ENCODE results near the gene LARGE1. TPM values are rescaled to one million over a fixed set of nuclear protein-coding genes. Genes with fewer than 3 reads are reported as not detected.

LARGE1 gene
- total RNA-seq, 1 experiment from 2014 or later, result 1.3 TPM

- Histone ChIP-seq H3K27me3 (ENCODE audit: low read length) (no peaks in the 10 kb centered on the region), H3K9me2 (replicated peaks; ENCODE audit: low read length) (no peaks in the 10 kb centered on the region), H3K4me2 (ENCODE audit: low read length) (no peak overlapping the region), H3K9me3 (ENCODE audit: low read length) (no peaks in the 10 kb centered on the region; the same call in 1 of the 2 replicates), H3K4me3 (ENCODE audit: low read length) (no peak overlapping the region), H2AFZ (ENCODE audit: low read length) (no peak overlapping the region), H3K79me2 (ENCODE audit: low read length) (no peaks in the 10 kb centered on the region), H3K4me1 (ENCODE audit: insufficient read depth, low read length) (no peaks in the 10 kb centered on the region), H3K27ac (ENCODE audit: low read length) (no peak overlapping the region), H3F3A (ENCODE audit: low read length, unreplicated experiment) (no peaks in the 10 kb centered on the region), H4K20me1 (ENCODE audit: low read length) (no peaks in the 10 kb centered on the region), H3K36me3 (ENCODE audit: low read depth, low read length) (no peaks in the 10 kb centered on the region), H3K9ac (ENCODE audit: low read length) (no peak overlapping the region)
- DNase-seq (no peak), ATAC-seq (no peak)
- intact Hi-C loops (cut with micrococcal nuclease), result no loop called here
- TF ChIP-seq EZH2 (IDR thresholded peaks at IDR 0.05; ENCODE audit: low read length, unreplicated experiment) (no peak), CTCF (conservative IDR thresholded peaks at IDR 0.05; ENCODE audit: low read depth, low read length) (no peak), EZH2phosphoT487 (IDR thresholded peaks at IDR 0.05; ENCODE audit: borderline replicate concordance, low read length) (no peak)
- no TSS peak for BruUV-seq (replicated peaks)
- ChIA-PET POLR2A (ENCODE audit: unreplicated experiment) (no interaction called here), CTCF (no interaction called here)
Observed at GRCh38 chr22:33895444-33895843, 24.8 kb downstream of the LARGE1 start.

- no peaks in the 10 kb centered on the region for H3K4me1 ChIP-seq (ENCODE audit: insufficient read depth, low read length)
- H3K27me3 ChIP-seq (ENCODE audit: low read length), result no peaks in the 10 kb centered on the region
- no peak overlapping the region for H2AFZ ChIP-seq (ENCODE audit: low read length)
- intact Hi-C loops (cut with micrococcal nuclease), result no loop called here
- no peaks in the 10 kb centered on the region for H3K36me3 ChIP-seq (ENCODE audit: low read depth, low read length)
- H3K4me3 ChIP-seq (ENCODE audit: low read length), result no peak overlapping the region
- no peaks in the 10 kb centered on the region for H3K9me2 ChIP-seq (replicated peaks; ENCODE audit: low read length)
- ChIA-PET POLR2A (ENCODE audit: unreplicated experiment) (no interaction called here), CTCF (no interaction called here)
- no peaks in the 10 kb centered on the region for H3K79me2 ChIP-seq (ENCODE audit: low read length)
- H3K9me3 ChIP-seq (ENCODE audit: low read length), result no peaks in the 10 kb centered on the region; the same call in 1 of the 2 replicates
- H3K27ac ChIP-seq (ENCODE audit: low read length), result no peak overlapping the region
- TF ChIP-seq EZH2phosphoT487 (IDR thresholded peaks at IDR 0.05; ENCODE audit: borderline replicate concordance, low read length) (no peak), EZH2 (IDR thresholded peaks at IDR 0.05; ENCODE audit: low read length, unreplicated experiment) (no peak), CTCF (conservative IDR thresholded peaks at IDR 0.05; ENCODE audit: low read depth, low read length) (no peak)
- no peaks in the 10 kb centered on the region for H4K20me1 ChIP-seq (ENCODE audit: low read length)
- H3K4me2 ChIP-seq (ENCODE audit: low read length), result no peak overlapping the region
- no peaks in the 10 kb centered on the region for H3F3A ChIP-seq (ENCODE audit: low read length, unreplicated experiment)
- no peak for ATAC-seq
- no peak for DNase-seq
- BruUV-seq (replicated peaks), result no TSS peak
- H3K9ac ChIP-seq (ENCODE audit: low read length), result no peak overlapping the region
Observed at GRCh38 chr22:33894515-33894914, 25.8 kb downstream of the LARGE1 start.

GRCh38 chr22:33894036-33894435 lies 26.2 kb downstream of the LARGE1 start:
- TF ChIP-seq EZH2phosphoT487 (IDR thresholded peaks at IDR 0.05; ENCODE audit: borderline replicate concordance, low read length) (no peak), EZH2 (IDR thresholded peaks at IDR 0.05; ENCODE audit: low read length, unreplicated experiment) (no peak), CTCF (conservative IDR thresholded peaks at IDR 0.05; ENCODE audit: low read depth, low read length) (no peak)
- ATAC-seq, result no peak
- Histone ChIP-seq H3K27me3 (ENCODE audit: low read length) (no peaks in the 10 kb centered on the region), H3K9me3 (ENCODE audit: low read length) (no peaks in the 10 kb centered on the region; the same call in 1 of the 2 replicates), H3K9me2 (replicated peaks; ENCODE audit: low read length) (no peaks in the 10 kb centered on the region), H3K27ac (ENCODE audit: low read length) (no peak overlapping the region), H3F3A (ENCODE audit: low read length, unreplicated experiment) (no peaks in the 10 kb centered on the region), H2AFZ (ENCODE audit: low read length) (no peak overlapping the region), H4K20me1 (ENCODE audit: low read length) (no peaks in the 10 kb centered on the region), H3K4me3 (ENCODE audit: low read length) (no peak overlapping the region), H3K36me3 (ENCODE audit: low read depth, low read length) (no peaks in the 10 kb centered on the region), H3K4me1 (ENCODE audit: insufficient read depth, low read length) (no peaks in the 10 kb centered on the region), H3K79me2 (ENCODE audit: low read length) (no peaks in the 10 kb centered on the region), H3K9ac (ENCODE audit: low read length) (no peak overlapping the region), H3K4me2 (ENCODE audit: low read length) (no peak overlapping the region)
- CTCF ChIA-PET, result no interaction called here
- BruUV-seq (replicated peaks), result no TSS peak
- intact Hi-C loops (cut with micrococcal nuclease), result no loop called here
- POLR2A ChIA-PET (ENCODE audit: unreplicated experiment), result no interaction called here
- DNase-seq, result no peak
